ENCODE data around the gene SLC29A3. TPM values are rescaled to one million over a fixed set of nuclear protein-coding genes. Genes with fewer than 3 reads are reported as not detected.
"Not testable (repeated sequence)": the region's sequence is repeated elsewhere in the genome, so short reads cannot be mapped to it uniquely, and the experiment has no call there.

Gene SLC29A3
- total RNA-seq, 1 experiment from 2014 or later = 7.6 TPM

- BruUV-seq (replicated peaks); H3K36me3 ChIP-seq (ENCODE audit: control insufficient read depth, insufficient read depth, low read length); in situ Hi-C loops (cut with HindIII; ENCODE audit: low pct_unique_long_range_greater_than_20kb, low sequenced_read_pairs); H3K27me3 ChIP-seq (ENCODE audit: control insufficient read depth, insufficient read depth, low read length); intact Hi-C loops (cut with micrococcal nuclease; ENCODE audit: unreplicated experiment); ATAC-seq; H3K9me3 ChIP-seq (ENCODE audit: control insufficient read depth, insufficient read depth, low read depth, low read length); H3K4me3 ChIP-seq (ENCODE audit: low read depth in 2 of 2, low read length in 2 of 2); H3K27ac ChIP-seq (ENCODE audit: low read length); H3K4me1 ChIP-seq (ENCODE audit: control insufficient read depth, insufficient read depth, low read length); DNase-seq (ENCODE audit: low read depth, low spot score): not testable (repeated sequence)
- ChIA-PET POLR2A (interaction anchor here (0.6 to 0.9 kb wide), 2 partner anchors 12 to 106 kb away, joined by 3 read pairs; no protein-coding TSS in a partner anchor), CTCF (interaction anchor here (0.6 kb wide), 1 partner anchor 37 kb away, joined by 3 read pairs; no protein-coding TSS in a partner anchor)
Observed at GRCh38 chr10:71358906-71359305, 39.8 kb downstream of the SLC29A3 start.

- Histone ChIP-seq H3K4me3 (ENCODE audit: low read depth in 2 of 2, low read length in 2 of 2) (no peak overlapping the region), H3K36me3 (ENCODE audit: control insufficient read depth, insufficient read depth, low read length) (no peaks in the 10 kb centered on the region), H3K9me3 (ENCODE audit: control insufficient read depth, insufficient read depth, low read depth, low read length) (no peaks in the 10 kb centered on the region), H3K4me1 (ENCODE audit: control insufficient read depth, insufficient read depth, low read length) (no peaks in the 10 kb centered on the region), H3K27ac (ENCODE audit: low read length) (no peak overlapping the region), H3K27me3 (ENCODE audit: control insufficient read depth, insufficient read depth, low read length) (no peaks in the 10 kb centered on the region)
- ATAC-seq (no peak), DNase-seq (ENCODE audit: low read depth, low spot score) (no peak)
- no peak for TF ChIP-seq SIN3A (IDR thresholded peaks at IDR 0.05; ENCODE audit: borderline replicate concordance, insufficient read depth, low read depth, low read length)
- no peak for TF ChIP-seq REST (IDR thresholded peaks at IDR 0.05; ENCODE audit: insufficient read depth in 1 of 2, low read depth in 2 of 2, low read length in 1 of 2)
- ChIA-PET CTCF (interaction anchor here (0.6 kb wide), 1 partner anchor 38 kb away, joined by 3 read pairs; no protein-coding TSS in a partner anchor), POLR2A (interaction anchor here (0.6 kb wide), 1 partner anchor 105 kb away, joined by 3 read pairs; no protein-coding TSS in a partner anchor)
- no TSS peak for BruUV-seq (replicated peaks)
- intact Hi-C loops (cut with micrococcal nuclease; ENCODE audit: unreplicated experiment) (no loop called here), in situ Hi-C loops (cut with HindIII; ENCODE audit: low pct_unique_long_range_greater_than_20kb, low sequenced_read_pairs) (no loop called here)
Observed at GRCh38 chr10:71359364-71360046, 40.4 kb downstream of the SLC29A3 start.

GRCh38 chr10:71360735-71361134, 41.7 kb downstream of the SLC29A3 start:
- TF ChIP-seq, protein P1, sequence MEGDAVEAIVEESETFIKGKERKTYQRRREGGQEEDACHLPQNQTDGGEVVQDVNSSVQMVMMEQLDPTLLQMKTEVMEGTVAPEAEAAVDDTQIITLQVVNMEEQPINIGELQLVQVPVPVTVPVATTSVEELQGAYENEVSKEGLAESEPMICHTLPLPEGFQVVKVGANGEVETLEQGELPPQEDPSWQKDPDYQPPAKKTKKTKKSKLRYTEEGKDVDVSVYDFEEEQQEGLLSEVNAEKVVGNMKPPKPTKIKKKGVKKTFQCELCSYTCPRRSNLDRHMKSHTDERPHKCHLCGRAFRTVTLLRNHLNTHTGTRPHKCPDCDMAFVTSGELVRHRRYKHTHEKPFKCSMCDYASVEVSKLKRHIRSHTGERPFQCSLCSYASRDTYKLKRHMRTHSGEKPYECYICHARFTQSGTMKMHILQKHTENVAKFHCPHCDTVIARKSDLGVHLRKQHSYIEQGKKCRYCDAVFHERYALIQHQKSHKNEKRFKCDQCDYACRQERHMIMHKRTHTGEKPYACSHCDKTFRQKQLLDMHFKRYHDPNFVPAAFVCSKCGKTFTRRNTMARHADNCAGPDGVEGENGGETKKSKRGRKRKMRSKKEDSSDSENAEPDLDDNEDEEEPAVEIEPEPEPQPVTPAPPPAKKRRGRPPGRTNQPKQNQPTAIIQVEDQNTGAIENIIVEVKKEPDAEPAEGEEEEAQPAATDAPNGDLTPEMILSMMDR (IDR thresholded peaks at IDR 0.05) = no peak
- no peak for TF ChIP-seq POLR2AphosphoS5 (IDR thresholded peaks at IDR 0.05; ENCODE audit: low read depth, low read length)
- no peak for TF ChIP-seq SIN3A (IDR thresholded peaks at IDR 0.05; ENCODE audit: borderline replicate concordance, insufficient read depth, low read depth, low read length)
- no peak for TF ChIP-seq TCF7L2 (IDR thresholded peaks at IDR 0.05; ENCODE audit: low read depth, low read length)
- no peak for TF ChIP-seq REST (IDR thresholded peaks at IDR 0.05; ENCODE audit: insufficient read depth in 1 of 2, low read depth in 2 of 2, low read length in 1 of 2)
- no TSS peak for BruUV-seq (replicated peaks)
- ChIA-PET CTCF (no interaction called here), POLR2A (no interaction called here)
- H3K9me3 ChIP-seq (ENCODE audit: control insufficient read depth, insufficient read depth, low read depth, low read length) = no peaks in the 10 kb centered on the region
- no peaks in the 10 kb centered on the region for H3K27me3 ChIP-seq (ENCODE audit: control insufficient read depth, insufficient read depth, low read length)
- no peak overlapping the region for H3K27ac ChIP-seq (ENCODE audit: low read length)
- DNase-seq (ENCODE audit: low read depth, low spot score) (no peak), ATAC-seq (no peak)
- H3K36me3 ChIP-seq (ENCODE audit: control insufficient read depth, insufficient read depth, low read length) = no peaks in the 10 kb centered on the region
- no peak overlapping the region for H3K4me3 ChIP-seq (ENCODE audit: low read depth in 2 of 2, low read length in 2 of 2)
- intact Hi-C loops (cut with micrococcal nuclease; ENCODE audit: unreplicated experiment) (no loop called here), in situ Hi-C loops (cut with HindIII; ENCODE audit: low pct_unique_long_range_greater_than_20kb, low sequenced_read_pairs) (no loop called here)
- H3K4me1 ChIP-seq (ENCODE audit: control insufficient read depth, insufficient read depth, low read length) = no peaks in the 10 kb centered on the region

Measured in Panc1 (cell line).